Measurements from ENCODE around the gene EIF2A.
"Not testable (repeated sequence)": the region's sequence is repeated elsewhere in the genome, so short reads cannot be mapped to it uniquely, and the experiment has no call there.

Gene EIF2A

GRCh38 chr3:150546226-150547044 is at the start of gene EIF2A, which contains the start of gene SERP1:
TSS of gene EIF2A (plus strand) at chr3:150546787. CDS start at chr3:150546803, 16 bp downstream.
TSS of gene SERP1 (minus strand) at chr3:150546496. CDS start at chr3:150546135, 361 bp downstream.
- DNase-seq (ENCODE audit: low read depth in 2 of 2) = peak; percentile 96 to 98

DNA sequence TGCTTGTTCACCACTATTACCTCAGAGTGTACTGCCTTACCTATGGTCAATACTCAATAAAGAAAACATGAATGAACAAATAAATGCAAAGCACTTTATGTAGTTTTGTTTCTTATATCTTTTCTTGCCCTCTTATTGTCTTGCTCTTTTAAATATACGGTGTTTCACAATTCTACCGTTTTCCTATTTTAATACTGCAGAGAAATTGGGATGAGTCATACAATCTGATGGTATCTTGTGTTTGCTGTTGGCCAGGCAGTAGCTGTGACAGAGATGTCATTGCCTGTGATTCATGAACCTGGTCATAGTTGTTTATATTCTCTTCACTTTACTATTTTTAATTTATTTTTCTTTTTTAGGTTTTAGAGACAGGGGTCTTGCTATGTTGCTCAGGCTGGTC is 48.6 kb upstream of the EIF2A start:
- no peak for DNase-seq (ENCODE audit: low read depth in 2 of 2)

GRCh38 chr3:150500960-150501359 is 45.6 kb upstream of the EIF2A start:
- not testable (repeated sequence) for DNase-seq (ENCODE audit: low read depth in 2 of 2)

DNA sequence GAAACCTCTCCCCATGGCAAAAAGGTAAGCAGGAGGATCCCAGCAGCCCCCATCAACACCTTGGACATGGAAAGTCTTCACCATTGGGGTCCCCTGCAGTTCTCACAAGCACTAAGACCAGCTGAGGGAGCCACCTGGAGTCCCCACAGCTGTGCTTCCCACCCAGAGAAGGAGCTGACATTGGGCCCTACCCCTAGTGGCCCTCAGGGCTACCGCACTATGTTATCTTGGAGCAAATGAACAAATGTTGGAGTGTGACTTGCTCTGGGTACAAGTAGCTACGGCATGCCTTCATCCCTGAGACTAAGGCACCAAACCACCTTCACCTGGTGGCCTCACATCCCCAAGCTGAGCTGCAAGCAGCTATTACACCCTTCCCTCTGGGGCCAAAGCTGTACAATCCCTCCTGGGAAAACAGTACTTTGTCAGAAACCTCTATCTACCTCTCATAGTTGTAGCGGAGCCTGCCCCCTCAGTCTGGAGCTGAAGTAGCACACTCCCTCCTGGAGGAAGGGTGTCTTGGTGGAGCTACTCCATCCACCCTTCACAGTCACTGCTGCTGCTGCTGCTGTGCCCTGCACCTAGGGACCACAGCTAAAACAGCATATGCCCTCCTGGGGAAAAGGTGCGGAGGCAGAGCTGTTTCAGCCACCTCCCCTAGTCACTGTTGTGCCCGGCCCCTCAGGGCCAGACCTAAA is 43.0 kb upstream of the EIF2A start:
- DNase-seq (ENCODE audit: low read depth in 2 of 2) = no peak

- DNase-seq (ENCODE audit: low read depth in 2 of 2) = no peak
These were observed 42.1 kb upstream of the EIF2A start for GRCh38 chr3:150504483-150504882.

DNA sequence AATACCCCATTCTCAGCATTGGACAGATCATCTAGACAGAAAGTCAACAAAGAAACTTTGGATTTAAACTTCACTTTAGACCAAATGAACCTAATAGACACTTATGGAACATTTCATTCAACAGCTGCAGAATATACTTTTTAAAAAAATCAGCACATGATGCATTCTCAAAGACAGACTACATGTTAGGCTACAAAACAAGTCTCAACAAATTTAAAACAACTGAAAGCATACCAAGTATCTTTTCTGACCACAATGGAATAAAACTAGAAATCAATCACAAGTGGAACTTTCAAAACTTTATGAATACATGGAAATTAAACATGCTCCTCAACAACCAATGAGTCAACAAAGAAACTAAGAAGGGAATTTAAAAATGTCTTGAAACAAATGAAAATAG is 38.2 kb upstream of the EIF2A start:
- no peak for DNase-seq (ENCODE audit: low read depth in 2 of 2)

- DNase-seq (ENCODE audit: low read depth in 2 of 2) = no peak
These were observed 36.8 kb upstream of the EIF2A start for GRCh38 chr3:150509780-150510179.

GRCh38 chr3:150511122-150511821 is 35.3 kb upstream of the EIF2A start:
- DNase-seq (ENCODE audit: low read depth in 2 of 2) = no peak

DNA sequence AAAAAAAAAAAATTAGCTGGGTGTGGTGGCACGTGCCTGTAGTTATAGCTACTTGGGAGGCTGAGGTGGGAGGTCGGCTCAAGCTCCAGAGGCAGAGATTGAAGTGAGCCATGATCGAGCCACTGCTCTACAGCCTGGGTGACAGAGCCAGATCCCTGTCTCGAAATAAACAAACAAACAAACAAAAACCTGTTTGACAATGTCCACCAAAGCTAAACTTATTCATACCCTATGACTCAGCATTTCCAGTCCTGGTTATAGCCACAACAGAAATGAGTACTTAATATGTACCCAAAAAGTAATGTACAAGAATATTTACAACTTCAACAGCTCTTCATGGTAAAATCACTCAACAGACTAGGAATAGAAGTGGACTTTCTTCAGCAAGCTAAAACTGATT is 31.4 kb upstream of the EIF2A start:
- no peak for DNase-seq (ENCODE audit: low read depth in 2 of 2)

- no peak for DNase-seq (ENCODE audit: low read depth in 2 of 2)
These were observed 27.6 kb upstream of the EIF2A start for GRCh38 chr3:150519026-150519425.

DNA sequence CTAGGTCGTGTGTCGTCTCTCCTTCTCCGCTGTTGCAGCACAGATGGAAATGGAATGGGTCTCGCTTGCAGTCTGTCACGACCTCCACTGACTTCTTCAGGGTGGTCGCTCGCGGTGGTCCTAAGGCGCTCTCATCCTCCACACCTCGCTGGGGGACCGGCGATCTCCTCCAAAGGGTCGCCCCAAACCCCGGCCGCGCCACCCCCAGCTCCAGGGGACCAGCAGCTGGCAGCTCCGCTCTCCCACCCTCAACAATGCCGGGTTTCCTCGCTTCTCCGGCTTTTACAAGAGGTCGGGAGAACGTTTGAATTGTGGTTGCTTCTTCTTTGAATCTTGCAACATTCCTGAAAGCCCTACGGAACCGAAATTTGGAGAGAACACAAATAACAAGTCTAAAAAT is 26.2 kb upstream of the EIF2A start:
- DNase-seq (ENCODE audit: low read depth in 2 of 2) = no peak

- no peak for DNase-seq (ENCODE audit: low read depth in 2 of 2)
These were observed 25.1 kb upstream of the EIF2A start for GRCh38 chr3:150521463-150521862.

GRCh38 chr3:150523538-150523937 is 23.0 kb upstream of the EIF2A start:
- DNase-seq (ENCODE audit: low read depth in 2 of 2) = no peak

DNA sequence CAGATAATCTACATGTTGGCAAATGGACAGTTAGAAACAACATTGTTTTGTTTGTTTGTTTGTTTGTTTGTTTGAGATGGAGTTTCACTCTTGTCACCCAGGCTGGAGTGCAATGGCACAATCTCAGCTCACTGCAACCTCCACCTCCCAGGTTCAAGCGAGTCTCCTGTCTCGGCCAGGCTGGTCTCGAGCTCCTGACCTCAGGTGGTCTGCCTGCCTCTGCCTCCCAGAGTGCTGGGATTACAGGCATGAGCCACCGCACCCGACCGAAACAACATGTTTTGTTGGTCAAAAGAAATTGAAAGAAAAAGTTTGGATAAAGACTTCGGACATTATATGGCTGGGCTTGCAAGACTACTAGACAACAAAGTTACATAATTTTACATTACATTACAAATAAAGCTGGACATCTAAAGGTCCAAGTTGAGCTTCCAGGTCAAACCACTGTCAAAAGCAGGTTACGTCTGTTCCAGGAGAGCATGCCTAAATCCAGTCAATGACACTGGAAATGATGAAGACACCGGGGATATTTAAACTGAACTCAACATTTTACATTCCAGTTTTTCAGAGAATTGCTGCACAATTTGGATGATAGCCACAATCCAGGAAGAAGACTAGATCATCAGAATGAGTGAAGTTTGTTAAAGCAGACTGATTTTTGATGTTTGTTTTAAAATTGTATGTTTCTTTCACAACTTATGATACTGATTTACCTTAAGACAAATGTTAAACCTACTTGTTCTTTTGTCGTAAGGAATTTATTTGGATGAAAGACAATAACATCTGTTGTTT is 18.9 kb upstream of the EIF2A start:
- DNase-seq (ENCODE audit: low read depth in 2 of 2) = no peak

DNA sequence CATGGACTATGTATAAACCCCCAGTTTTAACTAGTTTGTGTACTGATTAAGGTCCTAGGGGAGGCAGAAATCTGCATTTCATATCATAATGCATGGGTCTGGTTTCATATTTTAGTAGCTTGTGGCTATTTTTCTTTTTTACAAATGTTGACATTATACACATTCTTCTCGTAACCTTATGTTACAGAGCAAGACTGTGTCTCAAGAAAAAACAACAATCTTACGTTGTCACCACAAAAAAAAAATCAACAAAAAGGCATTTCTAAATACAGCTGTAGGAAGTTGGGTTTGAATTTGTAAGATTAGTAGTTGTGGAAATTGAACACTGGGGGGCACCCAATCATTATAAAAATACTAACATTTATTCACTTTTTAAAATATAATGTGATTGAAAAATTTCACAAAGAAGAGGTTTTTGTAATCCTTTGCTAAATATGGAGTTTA is 18.2 kb upstream of the EIF2A start:
- DNase-seq (ENCODE audit: low read depth in 2 of 2) = no peak

GRCh38 chr3:150531775-150532174 is 14.8 kb upstream of the EIF2A start:
- no peak for DNase-seq (ENCODE audit: low read depth in 2 of 2)

DNA sequence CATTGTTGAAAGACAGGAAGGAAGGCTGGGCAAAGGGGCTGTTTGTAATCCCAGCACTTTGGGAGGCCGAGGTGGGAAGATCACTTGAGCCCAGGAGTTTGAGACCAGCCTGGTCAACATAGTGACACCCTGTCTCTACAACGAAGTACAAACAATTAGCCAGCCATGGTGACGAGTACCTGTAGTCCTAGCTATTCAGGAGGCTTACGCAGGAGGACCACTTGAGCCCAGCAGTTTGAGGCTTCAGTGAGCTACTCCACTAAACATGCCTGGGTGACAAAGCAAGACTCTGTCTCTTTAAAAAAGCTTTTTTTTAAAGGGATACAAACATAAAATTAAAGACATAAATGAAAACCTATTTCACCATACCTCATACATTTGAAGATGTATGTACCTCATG is 11.4 kb upstream of the EIF2A start:
- DNase-seq (ENCODE audit: low read depth in 2 of 2) = no peak

- no peak for DNase-seq (ENCODE audit: low read depth in 2 of 2)
These were observed 8.0 kb upstream of the EIF2A start for GRCh38 chr3:150538324-150539208.

- no peak for DNase-seq (ENCODE audit: low read depth in 2 of 2)
These were observed 6.3 kb upstream of the EIF2A start for GRCh38 chr3:150540297-150540696.

- DNase-seq (ENCODE audit: low read depth in 2 of 2) = no peak
These were observed 5.6 kb upstream of the EIF2A start for GRCh38 chr3:150540991-150541390.

- no peak for DNase-seq (ENCODE audit: low read depth in 2 of 2)
These were observed 3.5 kb upstream of the EIF2A start for GRCh38 chr3:150543128-150543527.
